Tibial artery (tissue), 4 donors: ENCODE data around the gene EXO1.

Experiments
- DNase-seq, 2 donors: peaks; one replicate each; pipeline ENCODE4 v3.0.0-alpha.2; 2019
- H3K27ac ChIP-seq, 2 donors: fragments of 200-600 bp; sonication (generic) in 1 of 2; 1 replicate in 1 of 2; 2 replicates in 1 of 2; pipeline ENCODE4 v1.5.1; 2018 to 2019; ENCODE audit warnings: mild to moderate bottlenecking in 1 of 2
- H3K27me3 ChIP-seq, 2 donors: fragments of 200-600 bp; sonication (generic) in 1 of 2; one replicate each; pipeline versions ENCODE4 v1.5.1 to v1.6.0; 2016 to 2019
- H3K36me3 ChIP-seq, 3 donors: fragments of 200-600 bp; sonication (generic) in 2 of 3; one replicate each; pipeline ENCODE4 v1.5.1; 2016 to 2019; ENCODE audit warnings: mild to moderate bottlenecking in 2 of 3
- H3K4me1 ChIP-seq, 4 donors: fragments of 200-600 bp; sonication (generic) in 2 of 4; 1 replicate in 3 of 4; 2 replicates in 1 of 4; pipeline ENCODE4 v1.5.1; 2016 to 2019
- H3K4me3 ChIP-seq, 2 donors: fragments of 200-600 bp; sonication (generic) in 1 of 2; 1 replicate in 1 of 2; 2 replicates in 1 of 2; pipeline ENCODE4 v1.5.1; 2018 to 2019; ENCODE audit warnings: mild to moderate bottlenecking in 2 of 2
- H3K9me3 ChIP-seq, 3 donors: fragments of 200-600 bp; sonication (generic) in 1 of 3; one replicate each; pipeline ENCODE4 v1.5.1; 2016 to 2019
- intact Hi-C: fragments of 100-400 bp; cut with DNase I; formaldehyde crosslinking; loops from one replicate; pipeline ENCODE4 v1.15.0; 2023; ENCODE audit warnings: low total_unique reads
- TF ChIP-seq, protein P1 (sequence below), 2 experiments: fragments of 200-600 bp in 1 of 2; fragments of 450-650 bp in 1 of 2; IDR thresholded peaks; one replicate each; pipeline ENCODE4 v1.5.1; 2017 to 2019; ENCODE audit warnings: antibody characterized with exemption in 2 of 2, mild to moderate bottlenecking in 1 of 2, moderate library complexity in 1 of 2

The EXO1 gene

DNA sequence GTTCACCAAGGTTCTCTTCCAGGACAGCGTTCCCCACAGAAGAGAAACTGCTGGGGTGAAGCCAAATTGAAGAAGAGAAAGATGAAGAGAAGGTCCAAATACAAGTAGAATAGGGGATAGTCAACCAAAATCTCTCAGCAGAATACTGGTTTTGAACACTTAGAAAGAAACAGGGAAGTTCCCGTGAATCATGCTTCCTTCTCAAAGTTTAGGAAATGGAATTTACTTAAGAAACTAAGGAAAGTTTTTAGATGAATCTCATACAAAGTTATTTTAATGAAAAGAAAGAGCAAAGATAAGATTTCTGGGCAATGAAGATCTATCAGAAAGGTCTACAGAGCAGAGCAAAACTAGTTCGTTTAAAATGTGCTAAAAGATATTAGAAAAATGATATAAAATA, 43.3 kb downstream of the EXO1 start:
- Histone ChIP-seq H3K4me1 (no peaks in the 10 kb centered on the region), H3K27ac (no peak overlapping the region), H3K9me3 (no peaks in the 10 kb centered on the region), H3K27me3 (no peaks in the 10 kb centered on the region), H3K4me3 (no peak overlapping the region), H3K36me3 (no peaks in the 10 kb centered on the region)
- intact Hi-C loops, result no loop called here
- TF ChIP-seq, protein P1, sequence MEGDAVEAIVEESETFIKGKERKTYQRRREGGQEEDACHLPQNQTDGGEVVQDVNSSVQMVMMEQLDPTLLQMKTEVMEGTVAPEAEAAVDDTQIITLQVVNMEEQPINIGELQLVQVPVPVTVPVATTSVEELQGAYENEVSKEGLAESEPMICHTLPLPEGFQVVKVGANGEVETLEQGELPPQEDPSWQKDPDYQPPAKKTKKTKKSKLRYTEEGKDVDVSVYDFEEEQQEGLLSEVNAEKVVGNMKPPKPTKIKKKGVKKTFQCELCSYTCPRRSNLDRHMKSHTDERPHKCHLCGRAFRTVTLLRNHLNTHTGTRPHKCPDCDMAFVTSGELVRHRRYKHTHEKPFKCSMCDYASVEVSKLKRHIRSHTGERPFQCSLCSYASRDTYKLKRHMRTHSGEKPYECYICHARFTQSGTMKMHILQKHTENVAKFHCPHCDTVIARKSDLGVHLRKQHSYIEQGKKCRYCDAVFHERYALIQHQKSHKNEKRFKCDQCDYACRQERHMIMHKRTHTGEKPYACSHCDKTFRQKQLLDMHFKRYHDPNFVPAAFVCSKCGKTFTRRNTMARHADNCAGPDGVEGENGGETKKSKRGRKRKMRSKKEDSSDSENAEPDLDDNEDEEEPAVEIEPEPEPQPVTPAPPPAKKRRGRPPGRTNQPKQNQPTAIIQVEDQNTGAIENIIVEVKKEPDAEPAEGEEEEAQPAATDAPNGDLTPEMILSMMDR (IDR thresholded peaks at IDR 0.05), result no peak
- DNase-seq, result no peak

DNA sequence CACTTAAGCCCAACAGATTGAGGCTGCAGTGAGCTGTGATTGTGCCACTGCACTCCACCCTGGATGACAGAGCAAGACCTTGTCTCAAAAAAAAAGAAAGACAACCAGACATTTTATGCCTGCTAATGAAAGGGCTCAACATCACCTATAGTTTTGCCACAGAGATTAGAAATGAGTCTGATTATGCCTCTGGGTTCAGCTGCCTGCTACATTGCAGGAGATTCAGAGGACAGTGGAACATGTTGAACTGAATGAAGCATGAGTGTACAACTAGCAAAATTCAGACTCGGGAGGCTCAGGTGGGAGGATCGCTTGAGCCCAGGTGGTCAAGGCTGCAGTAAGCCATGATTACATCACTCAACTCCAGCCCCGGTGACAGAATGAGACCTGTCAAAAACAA, 46.0 kb downstream of the EXO1 start:
- no peak for DNase-seq
- intact Hi-C loops, result no loop called here
- no peaks in the 10 kb centered on the region for H3K36me3 ChIP-seq
- no peak overlapping the region for H3K4me3 ChIP-seq
- H3K9me3 ChIP-seq, result no peaks in the 10 kb centered on the region
- TF ChIP-seq, protein P1 (IDR thresholded peaks at IDR 0.05), result no peak
- H3K27ac ChIP-seq, result no peak overlapping the region
- H3K27me3 ChIP-seq, result no peaks in the 10 kb centered on the region
- H3K4me1 ChIP-seq, result no peaks in the 10 kb centered on the region

DNA sequence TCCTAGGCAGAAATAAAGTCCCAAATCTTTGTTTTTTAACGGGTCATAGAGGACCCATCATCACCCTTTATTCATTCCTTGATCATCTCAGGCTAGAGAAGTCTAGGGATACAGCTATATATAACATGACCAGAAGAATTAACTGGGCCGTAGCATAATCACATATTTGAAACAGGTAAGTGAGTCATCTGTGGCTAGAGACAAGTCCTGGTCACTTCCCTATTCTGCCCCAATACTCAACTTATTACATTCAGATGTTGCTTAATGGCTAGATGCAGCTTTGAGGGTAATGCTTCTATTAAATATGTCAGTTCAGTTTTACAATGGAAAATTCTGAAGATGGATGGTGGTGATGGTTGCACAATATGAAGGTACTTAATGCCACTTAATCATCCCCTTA, 47.0 kb downstream of the EXO1 start:
- TF ChIP-seq, protein P1 (IDR thresholded peaks at IDR 0.05), result no peak
- Histone ChIP-seq H3K27ac (no peak overlapping the region), H3K36me3 (no peaks in the 10 kb centered on the region), H3K9me3 (no peaks in the 10 kb centered on the region), H3K27me3 (no peaks in the 10 kb centered on the region), H3K4me3 (no peak overlapping the region), H3K4me1 (no peaks in the 10 kb centered on the region)
- no peak for DNase-seq
- intact Hi-C loops, result no loop called here

DNA sequence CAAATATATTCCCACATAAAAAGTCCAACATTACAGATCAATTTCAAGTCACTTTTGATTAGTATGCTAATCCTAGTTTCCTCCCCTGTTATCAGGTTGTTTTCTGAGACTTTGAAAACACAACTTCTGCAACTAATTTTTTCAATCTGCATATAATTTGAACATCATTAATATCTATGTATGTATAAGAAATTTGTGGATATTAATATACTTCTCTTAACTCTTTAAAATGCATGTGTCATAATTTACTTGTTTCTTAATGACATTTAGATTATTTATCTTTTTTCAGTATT, 48.6 kb downstream of the EXO1 start:
- H3K27me3 ChIP-seq, result no peaks in the 10 kb centered on the region
- H3K4me3 ChIP-seq, result no peak overlapping the region
- intact Hi-C loops, result no loop called here
- TF ChIP-seq, protein P1 (IDR thresholded peaks at IDR 0.05), result no peak
- no peaks in the 10 kb centered on the region for H3K36me3 ChIP-seq
- DNase-seq, result no peak
- no peaks in the 10 kb centered on the region for H3K4me1 ChIP-seq
- H3K9me3 ChIP-seq, result peaks cover 0 to 4% (median 0%) of the 10 kb centered on the region in 3 donors
- no peak overlapping the region for H3K27ac ChIP-seq

DNA sequence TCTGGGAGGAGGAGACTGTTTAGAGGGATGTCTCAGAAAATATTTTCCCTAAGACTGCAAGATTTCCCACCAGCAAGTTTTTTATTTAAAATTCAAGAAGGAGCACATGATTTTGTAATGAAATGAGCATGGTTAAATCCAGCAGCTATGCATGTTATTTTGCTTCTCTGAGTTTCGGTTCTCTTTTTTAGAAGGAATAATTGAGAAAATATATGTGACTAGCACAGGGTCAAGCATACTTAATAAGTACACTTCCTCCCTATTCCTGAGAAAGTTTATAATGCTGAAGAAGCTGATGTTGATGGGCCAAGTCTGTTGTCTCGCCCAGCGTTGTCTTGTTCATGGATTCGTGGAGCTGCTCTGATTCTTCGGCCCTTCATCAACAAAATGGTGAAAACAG, 51.2 kb downstream of the EXO1 start:
- Histone ChIP-seq H3K4me1 (no peaks in the 10 kb centered on the region), H3K9me3 (peaks cover 0 to 4% (median 0%) of the 10 kb centered on the region in 3 donors), H3K4me3 (no peak overlapping the region), H3K27ac (no peak overlapping the region), H3K36me3 (no peaks in the 10 kb centered on the region), H3K27me3 (no peaks in the 10 kb centered on the region)
- DNase-seq, result no peak
- TF ChIP-seq, protein P1 (IDR thresholded peaks at IDR 0.05), result no peak
- intact Hi-C loops, result no loop called here

DNA sequence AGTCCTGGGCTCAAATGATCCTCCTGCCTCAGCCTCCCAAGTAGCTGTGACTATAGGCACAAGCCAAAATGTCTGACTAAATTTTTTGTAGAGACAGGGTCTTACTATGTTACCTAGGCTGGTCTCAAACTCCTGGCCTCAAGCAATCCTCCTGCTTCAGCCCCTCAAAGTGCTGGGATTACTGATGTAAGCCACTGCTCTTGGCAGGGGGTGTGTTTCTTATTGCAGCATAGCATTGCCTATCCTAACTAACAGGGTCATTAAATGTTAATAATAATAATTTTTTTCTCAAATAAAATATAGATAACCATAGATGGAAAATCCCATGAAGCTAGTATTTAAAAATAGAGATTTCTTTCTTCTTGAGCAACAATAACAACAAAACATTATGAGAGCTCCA, 52.4 kb downstream of the EXO1 start:
- intact Hi-C loops, result no loop called here
- no peaks in the 10 kb centered on the region for H3K4me1 ChIP-seq
- TF ChIP-seq, protein P1 (IDR thresholded peaks at IDR 0.05), result no peak
- H3K4me3 ChIP-seq, result no peak overlapping the region
- no peaks in the 10 kb centered on the region for H3K36me3 ChIP-seq
- DNase-seq, result no peak
- no peak overlapping the region for H3K27ac ChIP-seq
- H3K9me3 ChIP-seq, result peaks cover 0 to 4% (median 0%) of the 10 kb centered on the region in 3 donors
- H3K27me3 ChIP-seq, result no peaks in the 10 kb centered on the region
